Retinal pigment epithelial cell (primary cell): ENCODE measurements around the gene TMEM140.

Experiments used
- DNase-seq: peaks from one replicate; pipeline ENCODE4 v3.0.0-alpha.2; 2010; ENCODE audit warnings: low read depth
- H3K4me3 ChIP-seq: 2 replicates; pipeline ENCODE4 v1.5.1; 2011; ENCODE audit warnings: mild to moderate bottlenecking, low read length, control low read depth, moderate library complexity
- CTCF ChIP-seq: conservative IDR thresholded peaks from 2 replicates; pipeline ENCODE4 v1.5.1; 2011; ENCODE audit warnings: low read depth, low read length, control low read depth, inconsistent platforms

TMEM140 gene

GRCh38 chr7:135175931-135176330 is 28.1 kb downstream of the TMEM140 start:
- no peak for TF ChIP-seq CTCF

GRCh38 chr7:135177028-135177696 is 29.3 kb downstream of the TMEM140 start:
- DNase-seq: no peak
- TF ChIP-seq CTCF: no peak
- no peak overlapping the region for H3K4me3 ChIP-seq

More at GRCh38 chr7:135175931-135176330, 28.1 kb downstream of the TMEM140 start:
- no peak for DNase-seq
- no peak overlapping the region for H3K4me3 ChIP-seq

GRCh38 chr7:135178364-135178763 is 30.5 kb downstream of the TMEM140 start:
- H3K4me3 ChIP-seq: no peak overlapping the region
- no peak for TF ChIP-seq CTCF
- no peak for DNase-seq

GRCh38 chr7:135179321-135179925 is 31.6 kb downstream of the TMEM140 start:
- no peak overlapping the region for H3K4me3 ChIP-seq
- no peak for DNase-seq
- no peak for TF ChIP-seq CTCF

GRCh38 chr7:135180122-135180521 is 32.2 kb downstream of the TMEM140 start:
- H3K4me3 ChIP-seq: no peak overlapping the region
- DNase-seq: no peak
- no peak for TF ChIP-seq CTCF

- DNase-seq: no peak
- no peak for TF ChIP-seq CTCF
- H3K4me3 ChIP-seq: no peak overlapping the region
These were observed 33.5 kb downstream of the TMEM140 start for GRCh38 chr7:135181261-135181928.
